Heart left ventricle (tissue), 13 donors: ENCODE data around the gene VAC14.

Source experiments
- POLR2A ChIP-seq, 2 donors: fragments of 450-650 bp; IDR thresholded peaks; one replicate each; pipeline ENCODE4 v1.6.1; 2017; ENCODE audit warnings: antibody characterized with exemption in 2 of 2, mild to moderate bottlenecking in 2 of 2, moderate library complexity in 2 of 2
- TF ChIP-seq, protein P1 (sequence below), 12 donors: fragments of 200-600 bp; sonication (generic) in 4 of 12; IDR thresholded peaks; one replicate each; pipeline versions ENCODE4 v1.5.0 to v1.8.0; 2018 to 2022; ENCODE audit warnings: antibody characterized with exemption in 12 of 12, mild to moderate bottlenecking in 5 of 12
- donor health status: ischemic (EF 13 %, LVEDD 7.1; RV severe dilation, severe dysfunction).
- donor health status: DM: no; HTN: yes; CAD: no.
- donor health status: DM: no; HTN: no; CAD: no.
- donor health status: ischemic (EF 25% LVEDD 6.9; RV normal size, moderate dysfunction).
- donor health status: ischemic (EF 25% LVEDD 5.7; RV mildly dilated, moderate dysfunction).
- donor health status: ischemic (EF 35%, LVEDD 5.7; RV mildly dilated, moderate dysfunction).
- donor health status: nonischemic (EF 11% LVEDD 7.7; RV severe dilation, severe dysfunction).
- donor health status: DM: yes; HTN: yes; CAD: no.
- donor health status: PGD.
- donor health status: ischemic (EF 29% LVEDD 5.4; RV normal size, mild dysfunction).
- donor health status: nonischemic (EF 23%, LVEDD 6.1; RV moderate dilation, normal function).

DNA sequence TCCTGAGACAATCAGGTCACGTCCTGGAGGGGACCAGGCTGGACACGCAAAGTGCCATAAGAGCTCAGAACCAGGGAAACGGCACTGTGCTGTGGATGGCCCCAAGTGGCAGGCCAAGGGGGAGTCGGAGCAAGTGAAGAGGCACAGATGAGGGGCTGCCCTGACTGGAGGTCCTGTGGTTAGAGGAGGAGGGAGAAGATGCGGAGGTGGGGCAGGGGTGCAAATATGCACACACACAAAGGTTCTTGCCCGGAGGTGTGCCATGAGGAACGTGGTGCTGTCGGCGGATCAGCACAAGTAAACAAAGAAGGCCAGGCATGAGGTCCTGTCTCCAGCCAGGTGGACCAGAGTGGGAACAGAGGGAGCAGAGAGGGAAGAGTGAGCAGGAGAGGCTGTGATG is 23.5 kb downstream of the VAC14 start:
- TF ChIP-seq, protein P1, sequence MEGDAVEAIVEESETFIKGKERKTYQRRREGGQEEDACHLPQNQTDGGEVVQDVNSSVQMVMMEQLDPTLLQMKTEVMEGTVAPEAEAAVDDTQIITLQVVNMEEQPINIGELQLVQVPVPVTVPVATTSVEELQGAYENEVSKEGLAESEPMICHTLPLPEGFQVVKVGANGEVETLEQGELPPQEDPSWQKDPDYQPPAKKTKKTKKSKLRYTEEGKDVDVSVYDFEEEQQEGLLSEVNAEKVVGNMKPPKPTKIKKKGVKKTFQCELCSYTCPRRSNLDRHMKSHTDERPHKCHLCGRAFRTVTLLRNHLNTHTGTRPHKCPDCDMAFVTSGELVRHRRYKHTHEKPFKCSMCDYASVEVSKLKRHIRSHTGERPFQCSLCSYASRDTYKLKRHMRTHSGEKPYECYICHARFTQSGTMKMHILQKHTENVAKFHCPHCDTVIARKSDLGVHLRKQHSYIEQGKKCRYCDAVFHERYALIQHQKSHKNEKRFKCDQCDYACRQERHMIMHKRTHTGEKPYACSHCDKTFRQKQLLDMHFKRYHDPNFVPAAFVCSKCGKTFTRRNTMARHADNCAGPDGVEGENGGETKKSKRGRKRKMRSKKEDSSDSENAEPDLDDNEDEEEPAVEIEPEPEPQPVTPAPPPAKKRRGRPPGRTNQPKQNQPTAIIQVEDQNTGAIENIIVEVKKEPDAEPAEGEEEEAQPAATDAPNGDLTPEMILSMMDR (IDR thresholded peaks at IDR 0.05), result no peak
- TF ChIP-seq POLR2A (IDR thresholded peaks at IDR 0.05), result no peak
